PC-3 (cell line): ENCODE measurements around the gene UCN2. TPM values are rescaled to one million over a fixed set of nuclear protein-coding genes. Genes with fewer than 3 reads are reported as not detected.

Experiments
- ATAC-seq: fragments of 200-7000 bp; cut with Tn5 transposase; 2 replicates; pipeline ENCODE4 v1.9.1; 2020; ENCODE audit warnings: mild to moderate bottlenecking, moderate library complexity
- BruUV-seq: library from RNA; stranded (reverse); fragments of 400-500 nt; replicated peaks from 2 replicates; lab custom pipeline; 2021; lab: Mats Ljungman, UMichigan
- CTCF ChIA-PET: fragments of 300-600 bp; sonication (Branson Sonifier 250); formaldehyde crosslinking; loops from one replicate; lab custom pipeline; 2022; ENCODE audit warnings: antibody characterized with exemption; lab: Charles Lee
- POLR2A ChIA-PET: fragments of 300-600 bp; sonication (Branson Sonifier 250); formaldehyde crosslinking; loops from one replicate; lab custom pipeline; 2022; ENCODE audit warnings: antibody characterized with exemption; ENCODE audit not compliant: unreplicated experiment; lab: Charles Lee
- DNase-seq: peaks from one replicate; pipeline ENCODE4 v3.0.0-alpha.2; 2015
- H2AFZ ChIP-seq: fragments of 300-600 bp; sonication (generic); 2 replicates; pipeline ENCODE4 v1.6.0; 2016; ENCODE audit warnings: antibody characterized with exemption, low read length
- H3F3A ChIP-seq: fragments of 300-600 bp; sonication (generic); one replicate; pipeline ENCODE4 v1.6.0; 2017; ENCODE audit warnings: antibody characterized with exemption, low read length, control low read depth, mild to moderate bottlenecking; ENCODE audit not compliant: unreplicated experiment
- H3K27ac ChIP-seq: fragments of 300-600 bp; sonication (generic); 2 replicates; pipeline ENCODE4 v1.5.1; 2016; ENCODE audit warnings: mild to moderate bottlenecking, low read length
- H3K27me3 ChIP-seq: fragments of 300-600 bp; sonication (generic); 2 replicates; pipeline ENCODE4 v1.6.1; 2016; ENCODE audit warnings: low read length, mixed read lengths
- H3K36me3 ChIP-seq: fragments of 300-600 bp; sonication (generic); 2 replicates; pipeline ENCODE4 v1.6.1; 2016; ENCODE audit warnings: low read depth, mixed run types, low read length, mixed read lengths
- H3K4me1 ChIP-seq: fragments of 300-600 bp; sonication (generic); 2 replicates; pipeline ENCODE4 v1.5.1; 2016; ENCODE audit warnings: low read length; ENCODE audit not compliant: insufficient read depth
- H3K4me2 ChIP-seq: fragments of 300-600 bp; sonication (generic); 2 replicates; pipeline ENCODE4 v1.6.0; 2016; ENCODE audit warnings: low read length
- H3K4me3 ChIP-seq: fragments of 300-600 bp; sonication (generic); 2 replicates; pipeline ENCODE4 v1.5.1; 2016; ENCODE audit warnings: mild to moderate bottlenecking, low read length, mixed read lengths
- H3K79me2 ChIP-seq: fragments of 300-600 bp; sonication (generic); 2 replicates; pipeline ENCODE4 v1.6.1; 2017; ENCODE audit warnings: low read length, mixed read lengths
- H3K9ac ChIP-seq: fragments of 300-600 bp; sonication (generic); 2 replicates; pipeline ENCODE4 v1.6.0; 2016; ENCODE audit warnings: mild to moderate bottlenecking, low read length
- H3K9me2 ChIP-seq: fragments of 300-600 bp; sonication (generic); replicated peaks from 2 replicates; pipeline ENCODE4 v1.6.1; 2016; ENCODE audit warnings: mixed run types, low read length, mixed read lengths
- H3K9me3 ChIP-seq: fragments of 300-600 bp; sonication (generic); 2 replicates; pipeline ENCODE4 v1.6.1; 2016; ENCODE audit warnings: low read length, mixed read lengths
- H4K20me1 ChIP-seq: fragments of 300-600 bp; sonication (generic); 2 replicates; pipeline ENCODE4 v1.6.1; 2016; ENCODE audit warnings: low read length, mixed read lengths
- CTCF ChIP-seq: fragments of 300-600 bp; sonication (generic); conservative IDR thresholded peaks from 2 replicates; pipeline ENCODE4 v1.5.1; 2017; ENCODE audit warnings: antibody characterized with exemption, low read depth, mild to moderate bottlenecking, low read length
- EZH2 ChIP-seq: fragments of 300-600 bp; sonication (generic); IDR thresholded peaks from one replicate; pipeline ENCODE4 v1.6.1; 2017; ENCODE audit warnings: antibody characterized with exemption, mild to moderate bottlenecking, low read length; ENCODE audit not compliant: unreplicated experiment
- EZH2phosphoT487 ChIP-seq: fragments of 300-600 bp; sonication (generic); IDR thresholded peaks from 2 replicates; pipeline ENCODE4 v1.6.1; 2018; ENCODE audit warnings: mild to moderate bottlenecking, antibody characterized with exemption, low read length, borderline replicate concordance
- intact Hi-C: fragments of 100-400 bp; cut with micrococcal nuclease; formaldehyde crosslinking; loops from 2 replicates; pipeline ENCODE4 v1.9.0; 2023
- total RNA-seq: library from RNA; depleted of rRNA; stranded (reverse); fragments of >200 nt; gene quantifications from 2 replicates; pipeline ENCODE4 v1.2.3, GENCODE V29; 2014

UCN2 gene
- total RNA-seq, 1 experiment from 2014 or later, result 0.91 TPM

- DNase-seq, result no peak
- no peak overlapping the region for H3K4me2 ChIP-seq
- no peak overlapping the region for H3K4me3 ChIP-seq
- no peaks in the 10 kb centered on the region for H3K9me3 ChIP-seq
- no peak for ATAC-seq
- peaks cover 41% of the 10 kb centered on the region for H3K36me3 ChIP-seq
- H3K9ac ChIP-seq, result no peak overlapping the region
- intact Hi-C loops, result no loop called here
- ChIA-PET POLR2A (no interaction called here), CTCF (no interaction called here)
- no TSS peak for BruUV-seq
- H2AFZ ChIP-seq, result no peak overlapping the region
- H3K27me3 ChIP-seq, result no peaks in the 10 kb centered on the region
- no peak for TF ChIP-seq CTCF
- TF ChIP-seq EZH2phosphoT487, result no peak
- TF ChIP-seq EZH2, result no peak
- H3K79me2 ChIP-seq, result no peaks in the 10 kb centered on the region
- H4K20me1 ChIP-seq, result no peaks in the 10 kb centered on the region
- H3F3A ChIP-seq, result no peaks in the 10 kb centered on the region
- no peaks in the 10 kb centered on the region for H3K4me1 ChIP-seq
- no peak overlapping the region for H3K27ac ChIP-seq
- no peaks in the 10 kb centered on the region for H3K9me2 ChIP-seq
Measured at GRCh38 chr3:48528048-48528447, 35.5 kb downstream of the UCN2 start.

DNA sequence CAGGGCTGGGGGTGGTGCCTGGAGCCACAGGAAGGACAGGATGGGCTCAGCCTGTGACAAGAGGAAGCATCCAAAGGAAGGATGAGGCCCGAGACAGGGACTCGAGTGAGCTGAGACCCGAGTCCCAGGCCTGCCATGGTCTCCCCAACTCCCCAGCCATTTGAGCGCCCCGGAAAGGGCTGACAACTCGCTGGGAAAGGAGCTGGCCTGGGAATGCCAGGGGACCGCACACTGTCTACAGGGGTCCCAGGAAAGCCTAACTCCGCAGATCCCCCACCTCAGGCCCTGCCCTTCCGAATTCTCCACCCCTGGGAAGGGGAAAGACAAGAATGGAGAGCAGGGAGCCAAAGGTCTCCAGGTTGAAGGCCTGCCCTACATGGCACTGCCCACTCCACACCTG, 38.6 kb downstream of the UCN2 start:
- POLR2A ChIA-PET, result no interaction called here
- ATAC-seq, result no peak
- Histone ChIP-seq H3K4me2 (no peak overlapping the region), H3K9me2 (no peaks in the 10 kb centered on the region), H3K4me1 (no peaks in the 10 kb centered on the region), H3K9ac (no peak overlapping the region), H3K9me3 (no peaks in the 10 kb centered on the region), H4K20me1 (no peaks in the 10 kb centered on the region), H3K79me2 (no peaks in the 10 kb centered on the region), H3F3A (no peaks in the 10 kb centered on the region), H3K4me3 (no peak overlapping the region), H2AFZ (no peak overlapping the region), H3K27me3 (no peaks in the 10 kb centered on the region), H3K27ac (no peak overlapping the region), H3K36me3 (peaks cover 29% of the 10 kb centered on the region)
- intact Hi-C loops, result no loop called here
- TF ChIP-seq EZH2phosphoT487, result no peak
- no peak for TF ChIP-seq CTCF
- TF ChIP-seq EZH2, result no peak
- CTCF ChIA-PET, result no interaction called here
- no TSS peak for BruUV-seq
- no peak for DNase-seq

- H3K9me2 ChIP-seq, result no peaks in the 10 kb centered on the region
- no peaks in the 10 kb centered on the region for H3K9me3 ChIP-seq
- no peaks in the 10 kb centered on the region for H3F3A ChIP-seq
- CTCF ChIA-PET, result no interaction called here
- H3K4me3 ChIP-seq, result no peak overlapping the region
- H3K4me2 ChIP-seq, result no peak overlapping the region
- H3K79me2 ChIP-seq, result no peaks in the 10 kb centered on the region
- no peak overlapping the region for H2AFZ ChIP-seq
- no peak overlapping the region for H3K27ac ChIP-seq
- intact Hi-C loops, result no loop called here
- no peak for DNase-seq
- H3K27me3 ChIP-seq, result no peaks in the 10 kb centered on the region
- H3K4me1 ChIP-seq, result no peaks in the 10 kb centered on the region
- BruUV-seq, result no TSS peak
- H4K20me1 ChIP-seq, result no peaks in the 10 kb centered on the region
- POLR2A ChIA-PET, result no interaction called here
- peaks cover 12% of the 10 kb centered on the region; the same call in 1 of the 2 replicates for H3K36me3 ChIP-seq
- no peak for TF ChIP-seq CTCF
- TF ChIP-seq EZH2, result no peak
- no peak for TF ChIP-seq EZH2phosphoT487
- H3K9ac ChIP-seq, result no peak overlapping the region
- no peak for ATAC-seq
Measured at GRCh38 chr3:48521635-48522034, 41.9 kb downstream of the UCN2 start.
